Activated CD4-positive, alpha-beta memory T cell treated with anti-CD3 and anti-CD28 coated beads, Interleukin-2, amount 10 ng/mL, durations not matched to agents 7 days and 5 days (primary cell): ENCODE results near the gene GMDS. TPM values are rescaled to one million over a fixed set of nuclear protein-coding genes. Genes with fewer than 3 reads are reported as not detected.
"Not testable (repeated sequence)": the region's sequence is repeated elsewhere in the genome, so short reads cannot be mapped to it uniquely, and the experiment has no call there.

Source experiments
- CTCF ChIA-PET: fragments of 350-600 bp; sonication (Branson Sonifier 250); formaldehyde crosslinking; loops from one replicate; lab custom pipeline; 2021; ENCODE audit warnings: antibody characterized with exemption, inconsistent platforms; lab: Charles Lee
- POLR2A ChIA-PET: fragments of 350-600 bp; sonication (Branson Sonifier 250); formaldehyde crosslinking; loops from one replicate; lab custom pipeline; 2021; ENCODE audit warnings: antibody characterized with exemption; lab: Charles Lee
- DNase-seq: peaks from one replicate; pipeline ENCODE4 v3.0.0-alpha.2; 2020
- H3K27ac Mint-ChIP-seq: one replicate; pipeline ENCODE4 v1.8.0; 2021; ENCODE audit warnings: mild to moderate bottlenecking, mixed read lengths
- H3K27me3 Mint-ChIP-seq: one replicate; pipeline ENCODE4 v1.8.0; 2021; ENCODE audit warnings: mixed read lengths
- H3K36me3 Mint-ChIP-seq: one replicate; pipeline ENCODE4 v1.8.0; 2021; ENCODE audit warnings: low read depth, mixed read lengths
- H3K4me1 Mint-ChIP-seq: one replicate; pipeline ENCODE4 v1.8.0; 2021; ENCODE audit warnings: mixed read lengths
- H3K4me3 Mint-ChIP-seq: one replicate; pipeline ENCODE4 v1.8.0; 2021; ENCODE audit warnings: mild to moderate bottlenecking, mixed read lengths
- H3K9me3 Mint-ChIP-seq: one replicate; pipeline ENCODE4 v1.8.0; 2021; ENCODE audit warnings: mixed read lengths
- total RNA-seq, 2 experiments: library from RNA; stranded (reverse); gene quantifications; one replicate each; pipeline ENCODE4 v1.2.3, GENCODE V29; 2021

GMDS gene
- total RNA-seq, 2 experiments from 2014 or later = 23.7 to 24.7 TPM

DNA sequence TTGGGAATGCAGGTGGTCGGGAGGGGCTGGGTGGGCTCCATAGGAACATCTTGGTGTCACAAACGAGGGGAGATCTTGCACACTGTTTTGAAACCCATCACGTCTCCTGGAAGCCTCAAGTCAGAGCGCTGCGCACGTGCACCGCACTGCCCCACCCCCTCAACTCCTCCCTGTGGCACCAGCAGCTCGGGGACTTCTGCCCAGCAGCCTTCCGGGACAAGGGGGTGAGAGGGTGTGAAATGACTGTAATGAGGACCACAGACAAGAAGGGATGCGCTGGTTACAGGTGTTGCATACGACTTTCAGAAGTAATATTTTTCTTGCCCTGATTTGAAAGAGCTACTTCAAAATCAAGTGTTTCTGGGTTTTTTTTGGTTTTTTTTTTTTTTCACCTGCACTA is 575.4 kb downstream of the GMDS start:
- Mint-ChIP-seq H3K9me3 (no peaks in the 10 kb centered on the region), H3K27me3 (no peaks in the 10 kb centered on the region), H3K4me1 (no peaks in the 10 kb centered on the region), H3K4me3 (no peak overlapping the region), H3K36me3 (no peaks in the 10 kb centered on the region), H3K27ac (no peak overlapping the region)
- POLR2A ChIA-PET = no interaction called here
- no peak for DNase-seq
- CTCF ChIA-PET = no interaction called here

DNA sequence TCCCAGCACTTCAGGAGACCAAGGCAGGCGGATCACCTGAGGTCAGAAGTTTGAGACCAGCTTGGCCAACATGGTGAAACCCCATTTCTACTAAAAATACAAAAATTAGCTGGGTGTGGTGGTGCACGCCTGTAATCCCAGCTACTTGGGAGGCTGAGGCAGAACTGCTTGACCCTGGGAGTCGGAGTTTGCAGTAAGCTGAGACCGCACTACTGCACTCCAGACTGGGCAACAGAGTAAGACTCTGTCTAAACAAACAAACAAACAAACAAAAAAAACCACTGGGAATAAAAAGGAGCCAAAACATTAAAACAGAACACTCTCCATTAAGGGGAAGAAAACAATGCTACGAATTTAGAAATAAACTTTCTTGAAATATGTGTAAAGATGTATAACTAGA is 576.9 kb downstream of the GMDS start:
- DNase-seq, H3K27ac Mint-ChIP-seq, H3K36me3 Mint-ChIP-seq, H3K27me3 Mint-ChIP-seq, CTCF ChIA-PET, POLR2A ChIA-PET, H3K4me1 Mint-ChIP-seq, H3K4me3 Mint-ChIP-seq, H3K9me3 Mint-ChIP-seq: not testable (repeated sequence)

DNA sequence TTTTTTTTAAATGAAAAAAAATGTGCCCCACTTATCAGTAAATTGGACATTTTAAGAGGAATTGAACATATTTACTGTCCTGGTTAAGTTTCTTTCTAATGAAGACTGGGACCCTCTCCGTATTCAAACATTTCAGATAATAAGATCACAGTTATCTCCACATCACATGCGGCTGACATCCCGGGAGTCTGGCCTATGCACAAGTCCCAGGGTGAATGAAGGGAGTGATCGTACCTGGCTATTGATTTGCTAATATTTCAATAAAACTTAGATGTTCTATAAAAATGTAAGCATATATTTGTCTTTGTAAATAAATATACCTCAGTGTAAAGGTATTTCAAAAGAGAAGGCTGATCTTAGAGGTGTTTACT is 577.6 kb downstream of the GMDS start:
- CTCF ChIA-PET = no interaction called here
- POLR2A ChIA-PET = no interaction called here
- H3K4me1 Mint-ChIP-seq = no peaks in the 10 kb centered on the region
- no peak overlapping the region for H3K4me3 Mint-ChIP-seq
- H3K27ac Mint-ChIP-seq = no peak overlapping the region
- H3K27me3 Mint-ChIP-seq = no peaks in the 10 kb centered on the region
- no peaks in the 10 kb centered on the region for H3K36me3 Mint-ChIP-seq
- no peaks in the 10 kb centered on the region for H3K9me3 Mint-ChIP-seq
- DNase-seq = no peak

DNA sequence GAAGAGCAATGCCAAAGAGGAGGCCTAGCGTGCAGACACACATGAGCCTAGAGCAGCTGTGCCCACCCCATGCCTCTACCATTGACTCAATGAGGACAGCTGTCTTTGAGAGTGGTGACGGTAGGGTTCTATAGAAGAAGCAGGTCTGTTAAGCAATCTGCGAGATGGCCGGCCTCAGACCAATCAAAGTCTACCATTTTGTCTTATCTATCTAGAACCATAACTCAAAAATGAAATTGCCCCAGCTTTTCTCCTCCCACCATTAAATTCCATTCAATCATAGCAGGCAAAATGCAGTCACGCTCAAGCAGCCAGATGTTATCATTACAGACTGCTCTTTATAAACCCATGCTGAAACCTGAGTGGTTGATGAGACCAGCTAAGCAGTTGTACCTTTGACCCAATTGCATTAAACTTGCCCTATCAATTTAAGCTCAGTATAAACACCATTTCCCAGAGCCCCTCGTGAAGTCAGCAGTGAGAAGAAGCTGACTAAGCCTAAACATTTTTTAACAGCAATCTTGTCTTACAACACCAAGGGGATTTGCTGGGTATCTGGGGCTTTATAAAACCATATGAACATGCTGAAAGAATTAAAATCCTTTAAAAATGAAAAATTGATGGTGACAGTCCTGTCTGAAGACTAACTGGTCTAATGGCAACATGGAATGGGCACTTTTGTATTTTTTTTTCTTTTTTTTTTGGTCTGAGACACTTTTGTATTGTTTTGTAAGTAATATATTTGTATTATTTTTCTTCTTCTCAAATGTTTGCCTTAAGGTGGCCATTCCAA is 578.2 kb downstream of the GMDS start:
- POLR2A ChIA-PET = no interaction called here
- Mint-ChIP-seq H3K4me1 (no peaks in the 10 kb centered on the region), H3K4me3 (no peak overlapping the region), H3K27ac (no peak overlapping the region), H3K9me3 (no peaks in the 10 kb centered on the region), H3K36me3 (no peaks in the 10 kb centered on the region), H3K27me3 (no peaks in the 10 kb centered on the region)
- no peak for DNase-seq
- CTCF ChIA-PET = no interaction called here

DNA sequence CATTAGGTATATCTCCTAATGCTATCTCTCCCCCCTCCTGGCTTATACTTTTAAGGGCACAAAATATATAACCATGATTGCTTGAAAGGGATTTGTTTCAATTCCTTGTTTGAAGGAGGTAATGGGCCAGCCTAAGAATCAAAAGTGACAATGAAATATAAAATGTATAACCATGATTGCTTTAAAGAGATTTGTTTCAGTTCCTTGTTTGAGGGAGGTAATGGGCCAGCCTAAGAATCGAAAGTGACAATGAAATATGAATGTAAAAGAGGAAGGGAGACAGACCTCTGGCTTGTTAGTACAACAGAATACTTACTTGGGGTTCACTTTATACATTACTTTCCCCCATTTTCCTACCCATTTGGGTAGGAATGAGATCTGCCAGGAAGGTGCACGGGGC is 580.2 kb downstream of the GMDS start:
- no peaks in the 10 kb centered on the region for H3K4me1 Mint-ChIP-seq
- CTCF ChIA-PET = no interaction called here
- POLR2A ChIA-PET = no interaction called here
- H3K27me3 Mint-ChIP-seq = no peaks in the 10 kb centered on the region
- H3K4me3 Mint-ChIP-seq = no peak overlapping the region
- H3K9me3 Mint-ChIP-seq = no peaks in the 10 kb centered on the region
- no peaks in the 10 kb centered on the region for H3K36me3 Mint-ChIP-seq
- DNase-seq = no peak
- no peak overlapping the region for H3K27ac Mint-ChIP-seq

DNA sequence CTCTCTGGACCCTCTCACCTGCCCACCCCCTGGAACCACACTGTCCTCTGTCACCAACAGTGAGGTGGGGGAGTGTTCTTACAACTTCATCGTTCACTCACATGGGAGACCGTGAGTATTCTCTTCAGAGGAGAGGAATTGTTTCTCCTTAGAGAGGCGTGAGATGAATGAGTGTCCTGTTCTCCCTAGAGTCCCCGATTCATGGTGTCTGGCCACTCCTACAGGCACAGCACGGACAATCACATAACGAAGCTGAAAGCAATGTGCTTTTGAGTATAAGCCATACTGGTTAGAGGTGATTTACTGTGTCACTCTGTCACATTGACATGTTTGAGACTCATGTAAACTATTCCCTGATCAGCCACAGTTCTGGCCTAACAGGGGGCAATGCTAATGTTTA is 581.1 kb downstream of the GMDS start:
- no peaks in the 10 kb centered on the region for H3K9me3 Mint-ChIP-seq
- no peak overlapping the region for H3K27ac Mint-ChIP-seq
- CTCF ChIA-PET = no interaction called here
- H3K27me3 Mint-ChIP-seq = no peaks in the 10 kb centered on the region
- no peak overlapping the region for H3K4me3 Mint-ChIP-seq
- POLR2A ChIA-PET = no interaction called here
- DNase-seq = no peak
- no peaks in the 10 kb centered on the region for H3K36me3 Mint-ChIP-seq
- no peaks in the 10 kb centered on the region for H3K4me1 Mint-ChIP-seq

DNA sequence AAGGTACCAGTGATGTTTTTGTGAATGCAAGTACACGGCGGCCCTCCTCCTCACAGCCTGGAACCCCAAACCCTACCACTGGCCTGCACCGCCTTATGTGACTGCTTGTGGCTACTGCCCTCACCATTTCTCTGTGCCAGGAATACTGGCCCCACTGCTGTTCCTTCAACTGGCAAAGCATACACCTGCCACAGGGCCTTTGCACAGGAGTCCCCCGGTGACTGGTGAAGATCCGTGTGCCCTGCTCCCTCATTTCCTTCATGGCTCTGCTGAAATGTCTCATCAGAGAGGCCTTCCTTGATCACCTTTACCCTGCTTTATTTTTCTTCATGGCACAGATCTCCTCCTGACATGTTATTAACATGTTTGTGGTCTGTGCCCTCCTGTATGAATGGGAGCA is 581.9 kb downstream of the GMDS start:
- ChIA-PET CTCF (no interaction called here), POLR2A (no interaction called here)
- H3K27ac Mint-ChIP-seq = no peak overlapping the region
- no peaks in the 10 kb centered on the region for H3K36me3 Mint-ChIP-seq
- no peaks in the 10 kb centered on the region for H3K4me1 Mint-ChIP-seq
- no peaks in the 10 kb centered on the region for H3K9me3 Mint-ChIP-seq
- no peaks in the 10 kb centered on the region for H3K27me3 Mint-ChIP-seq
- DNase-seq = no peak
- H3K4me3 Mint-ChIP-seq = no peak overlapping the region

DNA sequence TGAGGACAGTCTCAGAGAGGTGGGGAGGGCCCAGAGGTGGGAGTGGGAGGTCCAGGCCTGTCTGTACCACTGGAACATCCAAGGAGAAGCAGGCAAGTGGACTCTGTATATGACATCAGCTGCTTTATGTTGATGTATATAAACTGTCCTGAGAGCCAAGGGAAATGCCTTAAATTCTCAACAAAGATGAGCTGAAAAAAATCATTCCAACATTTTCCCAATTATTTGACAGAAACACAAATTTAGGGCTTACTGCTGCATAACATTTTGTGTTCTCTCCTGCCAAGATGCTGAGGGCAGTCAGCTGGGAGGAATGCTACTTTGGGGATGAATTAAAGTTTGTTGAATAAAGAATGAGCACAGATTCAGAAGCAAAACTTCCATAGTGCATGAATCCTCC is 582.9 kb downstream of the GMDS start:
- CTCF ChIA-PET = no interaction called here
- Mint-ChIP-seq H3K36me3 (no peaks in the 10 kb centered on the region), H3K9me3 (no peaks in the 10 kb centered on the region), H3K27me3 (no peaks in the 10 kb centered on the region), H3K4me3 (no peak overlapping the region), H3K4me1 (no peaks in the 10 kb centered on the region), H3K27ac (no peak overlapping the region)
- POLR2A ChIA-PET = no interaction called here
- DNase-seq = no peak

DNA sequence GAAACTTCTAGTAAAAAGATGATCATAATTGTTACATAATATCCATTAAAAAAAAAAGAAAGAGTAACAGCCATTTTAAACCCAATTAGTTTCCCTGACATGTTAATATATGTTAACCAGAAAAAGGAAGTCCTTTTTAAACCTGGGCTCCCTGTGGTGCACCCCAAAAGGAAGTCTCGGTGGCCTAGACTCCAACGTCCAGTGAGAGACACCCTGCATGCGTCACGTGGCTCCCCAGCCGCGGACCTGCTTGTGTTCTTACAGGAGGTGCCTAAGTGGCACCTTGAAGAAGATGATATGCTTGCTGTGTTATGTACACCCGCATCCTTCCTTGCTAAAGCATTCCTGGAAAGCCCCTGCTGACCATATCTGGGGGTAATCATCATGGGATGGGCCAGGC is 585.6 kb downstream of the GMDS start:
- Mint-ChIP-seq H3K4me1 (no peaks in the 10 kb centered on the region), H3K4me3 (no peak overlapping the region), H3K27ac (no peak overlapping the region), H3K27me3 (no peaks in the 10 kb centered on the region), H3K9me3 (no peaks in the 10 kb centered on the region), H3K36me3 (no peaks in the 10 kb centered on the region)
- ChIA-PET CTCF (no interaction called here), POLR2A (no interaction called here)
- no peak for DNase-seq

DNA sequence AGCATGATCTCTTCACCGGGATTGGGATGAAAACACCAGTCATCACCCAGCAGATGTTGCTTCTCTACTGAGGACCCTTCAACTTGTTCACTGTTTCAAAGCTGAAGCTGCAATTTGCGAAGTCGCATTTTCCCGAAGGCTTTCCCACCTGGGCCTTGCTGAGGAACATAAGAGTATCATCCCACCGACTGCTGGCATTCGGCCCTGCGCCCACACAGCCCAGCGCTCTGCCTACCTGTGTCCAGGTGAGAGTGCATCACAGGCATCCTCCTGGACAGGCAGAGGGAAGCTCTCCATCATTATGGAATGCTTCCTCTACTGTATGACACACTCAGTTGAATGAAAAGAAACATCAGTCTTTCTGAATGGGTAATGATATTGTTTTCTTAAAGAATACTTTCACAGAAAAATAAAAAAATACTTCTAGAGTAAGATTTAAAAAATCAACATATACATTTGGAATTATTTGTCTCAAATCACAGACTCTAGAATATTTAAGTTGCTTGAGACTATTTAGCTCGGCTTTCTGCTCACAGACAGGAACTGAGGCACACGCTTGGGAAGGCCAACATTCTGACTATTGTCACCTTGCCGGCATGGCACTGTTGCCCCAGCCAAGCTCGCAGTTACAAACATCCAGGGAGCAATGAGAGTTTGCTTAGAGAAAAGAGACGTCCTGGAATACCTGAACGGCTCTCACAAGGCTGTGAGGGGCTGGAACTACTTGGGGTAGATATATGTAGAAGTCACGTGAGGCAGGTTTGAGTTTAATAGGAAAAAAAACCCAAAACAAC is 587.0 kb downstream of the GMDS start:
- no peaks in the 10 kb centered on the region for H3K9me3 Mint-ChIP-seq
- CTCF ChIA-PET = no interaction called here
- no peak overlapping the region for H3K4me3 Mint-ChIP-seq

DNA sequence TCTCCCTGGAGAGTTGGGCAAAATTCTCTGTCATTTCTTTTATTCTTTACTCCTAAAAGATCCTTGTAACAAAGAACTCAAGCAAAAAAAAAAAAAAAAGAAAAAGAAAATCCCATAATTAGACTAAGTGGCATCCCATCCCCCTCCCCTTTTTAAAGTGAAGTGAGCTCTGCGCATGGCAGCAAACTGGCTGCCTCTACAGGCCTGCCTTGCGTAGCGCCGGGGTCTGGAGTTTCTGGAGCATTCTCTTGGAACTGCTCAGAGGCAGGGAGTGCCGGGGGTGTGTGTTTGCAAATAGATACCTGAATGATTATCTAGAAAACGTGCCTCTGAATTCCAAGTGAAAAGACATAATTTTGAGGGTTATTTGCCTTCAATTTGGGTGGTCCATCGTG is 587.6 kb downstream of the GMDS start:
- Mint-ChIP-seq H3K4me3 (no peak overlapping the region), H3K27me3 (no peaks in the 10 kb centered on the region), H3K36me3 (no peaks in the 10 kb centered on the region), H3K9me3 (no peaks in the 10 kb centered on the region), H3K4me1 (no peaks in the 10 kb centered on the region), H3K27ac (no peak overlapping the region)
- ChIA-PET CTCF (no interaction called here), POLR2A (no interaction called here)
- DNase-seq = no peak

More for the DNA sequence above, 587.0 kb downstream of the GMDS start:
- H3K27me3 Mint-ChIP-seq = no peaks in the 10 kb centered on the region
- H3K36me3 Mint-ChIP-seq = no peaks in the 10 kb centered on the region
- no peaks in the 10 kb centered on the region for H3K4me1 Mint-ChIP-seq
- no peak for DNase-seq
- no peak overlapping the region for H3K27ac Mint-ChIP-seq
- POLR2A ChIA-PET = no interaction called here

DNA sequence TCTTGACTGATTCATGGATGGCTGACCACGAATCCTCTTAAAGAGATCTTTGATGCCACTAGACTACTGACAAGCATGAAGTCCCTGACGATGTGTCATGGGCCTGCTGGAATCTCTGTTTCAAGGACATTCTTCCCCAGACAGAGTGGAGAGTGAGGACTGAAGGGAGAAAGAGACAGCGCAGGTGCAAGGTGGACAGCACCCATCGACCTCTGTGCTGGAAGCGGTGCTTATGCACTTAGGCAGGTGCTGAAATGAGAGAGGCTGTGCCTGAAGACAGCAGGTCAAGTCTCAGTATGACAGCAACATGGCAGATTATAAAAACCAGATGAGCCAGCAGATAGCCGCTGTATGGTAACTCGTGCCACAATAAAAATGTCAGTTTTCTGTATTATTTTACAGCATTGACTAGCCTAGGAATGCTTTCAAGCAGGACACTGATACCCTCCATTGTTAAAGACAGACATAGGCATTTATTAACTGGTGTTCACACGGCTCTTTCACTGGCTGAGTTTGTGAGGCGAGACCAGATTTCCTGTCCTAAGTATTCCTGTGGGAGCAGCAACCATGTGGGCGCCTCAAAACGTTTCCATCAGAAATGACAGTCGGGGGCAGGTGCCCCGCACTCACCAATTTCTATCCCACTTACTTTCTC is 588.2 kb downstream of the GMDS start:
- ChIA-PET CTCF (no interaction called here), POLR2A (no interaction called here)
- no peak overlapping the region for H3K27ac Mint-ChIP-seq
- no peaks in the 10 kb centered on the region for H3K27me3 Mint-ChIP-seq
- no peak for DNase-seq
- H3K36me3 Mint-ChIP-seq = no peaks in the 10 kb centered on the region
- H3K9me3 Mint-ChIP-seq = no peaks in the 10 kb centered on the region
- H3K4me3 Mint-ChIP-seq = no peak overlapping the region
- H3K4me1 Mint-ChIP-seq = no peaks in the 10 kb centered on the region

DNA sequence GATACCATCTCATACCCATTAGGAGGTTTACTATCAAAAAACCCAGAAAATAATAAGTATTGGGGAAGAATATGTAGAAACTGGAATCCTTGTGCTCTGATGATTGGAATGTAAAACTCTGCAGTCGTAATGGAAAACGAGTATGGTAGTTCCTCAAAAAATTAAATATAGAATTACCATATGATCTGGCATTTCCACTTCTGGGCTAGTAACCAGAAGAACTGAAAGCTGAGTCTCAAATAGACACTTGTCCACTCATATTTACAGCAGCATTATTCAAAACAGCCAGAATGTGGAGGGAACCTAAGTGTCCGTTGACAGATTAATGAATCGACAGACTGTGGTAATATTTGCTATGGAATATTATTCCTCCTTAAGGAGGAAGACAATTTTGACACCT is 591.4 kb downstream of the GMDS start:
- POLR2A ChIA-PET = no interaction called here
- H3K4me3 Mint-ChIP-seq = no peak overlapping the region

More for the DNA sequence above, 591.4 kb downstream of the GMDS start:
- Mint-ChIP-seq H3K9me3 (no peaks in the 10 kb centered on the region), H3K27me3 (no peaks in the 10 kb centered on the region), H3K36me3 (no peaks in the 10 kb centered on the region), H3K27ac (no peak overlapping the region), H3K4me1 (no peaks in the 10 kb centered on the region)
- DNase-seq = no peak
- CTCF ChIA-PET = interaction anchor here (1.4 kb wide), 1 partner anchor 980 kb away, joined by 3 read pairs; no protein-coding TSS in a partner anchor
